HG03378 (cell line): ENCODE measurements around the gene TAS2R14.

Source experiments
- ATAC-seq: cut with Tn5 transposase; IDR thresholded peaks from one replicate; pipeline ENCODE4 v1.9.1; 2021; ENCODE audit warnings: mild to moderate bottlenecking, moderate library complexity; ENCODE audit not compliant: unreplicated experiment

Gene TAS2R14, protein sequence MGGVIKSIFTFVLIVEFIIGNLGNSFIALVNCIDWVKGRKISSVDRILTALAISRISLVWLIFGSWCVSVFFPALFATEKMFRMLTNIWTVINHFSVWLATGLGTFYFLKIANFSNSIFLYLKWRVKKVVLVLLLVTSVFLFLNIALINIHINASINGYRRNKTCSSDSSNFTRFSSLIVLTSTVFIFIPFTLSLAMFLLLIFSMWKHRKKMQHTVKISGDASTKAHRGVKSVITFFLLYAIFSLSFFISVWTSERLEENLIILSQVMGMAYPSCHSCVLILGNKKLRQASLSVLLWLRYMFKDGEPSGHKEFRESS

DNA sequence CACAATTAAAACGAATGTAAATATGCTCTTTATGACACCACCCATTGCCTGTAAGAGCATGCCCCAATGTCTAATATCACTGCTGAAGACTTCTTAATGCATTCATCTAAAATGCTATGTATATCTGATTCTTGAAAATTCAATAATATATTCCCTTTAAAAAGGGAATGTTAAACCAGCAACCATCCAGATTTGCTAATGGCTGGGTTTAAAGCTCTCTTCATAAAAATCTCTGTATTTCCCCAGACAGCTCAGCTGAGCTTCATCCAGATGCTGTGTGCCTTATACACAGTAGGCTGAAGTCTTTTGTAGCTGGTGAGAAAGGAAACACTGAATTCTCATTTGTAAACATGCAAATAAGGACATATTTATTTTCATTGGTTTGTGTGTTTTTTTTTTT, at the start of gene TAS2R14:
Gene TAS2R14, minus strand, starts transcription at position 101 of the 400 bp plus-strand sequence. Its CDS starts 56 bp downstream, at position 45.
- no peak for ATAC-seq

DNA sequence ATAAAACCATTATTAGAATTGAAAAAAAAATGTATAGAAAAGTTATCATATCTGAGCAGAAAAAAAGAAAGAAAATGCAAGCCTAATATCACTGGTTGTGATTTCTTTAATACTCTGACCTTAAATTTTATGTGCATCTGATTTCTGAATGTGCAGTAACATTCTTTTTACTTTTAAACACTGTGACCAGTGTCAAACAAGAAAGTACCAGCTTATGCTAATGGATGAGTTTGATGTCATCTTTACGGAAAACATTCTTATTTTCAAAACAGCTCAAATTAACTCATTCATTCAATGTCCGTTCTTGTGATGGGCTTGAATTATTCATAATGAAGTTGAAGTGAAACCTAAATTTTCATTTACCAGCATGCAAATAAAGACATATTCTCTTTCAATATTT, 47.7 kb upstream of the TAS2R14 start, which contains the start of gene TAS2R50:
Gene TAS2R50, minus strand, starts transcription at position 101 of the 400 bp plus-strand sequence. Its CDS starts 52 bp downstream, at position 49.
- ATAC-seq: no peak

DNA sequence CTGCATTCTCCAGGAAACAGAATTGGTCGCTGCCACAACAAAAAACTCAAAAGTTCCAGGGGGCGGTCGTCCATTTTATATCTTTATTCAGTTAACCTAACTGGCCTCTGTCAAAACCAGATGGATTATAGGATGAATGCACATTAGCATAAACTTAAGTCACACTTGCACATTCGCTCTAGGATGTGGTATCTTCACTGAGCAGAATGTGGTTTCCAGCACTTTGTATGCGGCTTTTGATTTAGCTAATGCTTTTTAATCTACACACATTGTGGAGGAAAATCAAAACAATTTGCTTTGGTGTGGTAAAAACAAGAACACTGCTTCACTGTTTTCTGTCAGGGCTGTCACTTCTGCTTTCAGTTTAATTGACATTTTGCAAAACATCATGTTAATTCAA, 43.2 kb upstream of the TAS2R14 start:
- ATAC-seq: no peak

- no peak for ATAC-seq
These were observed 35.9 kb upstream of the TAS2R14 start for GRCh38 chr12:10974965-10975364.

GRCh38 chr12:10968765-10969456, 29.8 kb upstream of the TAS2R14 start:
- no peak for ATAC-seq

- no peak for ATAC-seq
These were observed 28.3 kb upstream of the TAS2R14 start for GRCh38 chr12:10967409-10967808.

- no peak for ATAC-seq
These were observed 27.3 kb upstream of the TAS2R14 start for GRCh38 chr12:10966314-10966713.

GRCh38 chr12:10965476-10965875, 26.4 kb upstream of the TAS2R14 start:
- ATAC-seq: no peak

GRCh38 chr12:10960211-10960610, 21.1 kb upstream of the TAS2R14 start:
- ATAC-seq: no peak

DNA sequence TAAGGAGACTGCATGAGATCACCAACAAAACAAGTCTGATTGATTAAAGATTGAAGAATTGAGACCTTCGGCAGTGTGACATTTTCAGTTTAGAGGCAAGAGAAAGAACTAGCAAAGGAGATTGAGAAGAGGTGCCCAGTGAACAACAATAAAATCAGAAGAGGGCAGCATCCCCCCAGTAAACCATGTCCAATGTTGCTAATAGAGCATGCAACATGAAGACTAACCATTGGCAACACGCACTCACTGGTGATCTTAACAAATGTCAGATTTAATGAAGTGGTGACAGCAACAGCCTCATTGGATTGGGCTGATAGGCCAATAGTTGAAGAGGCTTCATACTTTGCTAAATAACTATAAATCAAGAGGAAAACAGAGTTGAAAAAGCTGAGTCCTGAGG, 20.7 kb upstream of the TAS2R14 start:
- ATAC-seq: no peak

DNA sequence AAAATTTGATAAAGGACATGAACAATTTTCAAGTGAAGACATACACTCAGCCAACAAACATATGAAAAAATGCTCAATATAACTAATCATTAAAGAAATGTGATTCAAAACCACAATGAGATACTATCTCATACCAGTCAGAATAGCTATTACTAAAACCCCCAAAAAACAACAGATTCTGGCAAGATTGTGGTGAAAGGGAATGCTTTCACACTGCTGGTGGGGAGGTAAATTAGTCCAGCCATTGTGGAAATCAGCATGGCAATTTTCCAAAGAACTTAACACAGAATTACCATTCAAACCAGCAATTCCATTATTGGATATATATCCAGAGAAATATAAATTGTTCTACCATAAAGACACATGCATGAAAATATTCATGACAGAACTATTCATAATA, 18.7 kb upstream of the TAS2R14 start:
- no peak for ATAC-seq

- ATAC-seq: no peak
These were observed 17.0 kb upstream of the TAS2R14 start for GRCh38 chr12:10956085-10956484.

DNA sequence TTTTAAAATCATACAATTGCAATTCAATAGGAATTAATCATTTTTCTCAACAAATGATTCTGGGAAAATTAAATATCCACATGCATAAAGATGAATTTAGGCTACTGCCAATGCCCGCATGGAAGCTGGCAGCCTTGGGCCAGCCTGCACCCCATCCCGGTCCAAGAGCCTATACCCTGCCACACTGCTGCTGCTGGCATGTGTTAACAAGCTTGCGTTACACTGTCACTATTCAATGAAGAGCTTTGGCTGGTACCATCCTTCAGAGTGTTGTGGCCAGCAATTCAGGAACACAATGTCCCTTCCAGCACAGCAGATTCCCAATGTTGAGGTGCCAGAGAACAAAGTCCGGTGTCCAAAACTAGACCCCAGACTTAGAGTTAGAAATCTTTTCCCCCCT, 13.6 kb upstream of the TAS2R14 start:
- no peak for ATAC-seq

DNA sequence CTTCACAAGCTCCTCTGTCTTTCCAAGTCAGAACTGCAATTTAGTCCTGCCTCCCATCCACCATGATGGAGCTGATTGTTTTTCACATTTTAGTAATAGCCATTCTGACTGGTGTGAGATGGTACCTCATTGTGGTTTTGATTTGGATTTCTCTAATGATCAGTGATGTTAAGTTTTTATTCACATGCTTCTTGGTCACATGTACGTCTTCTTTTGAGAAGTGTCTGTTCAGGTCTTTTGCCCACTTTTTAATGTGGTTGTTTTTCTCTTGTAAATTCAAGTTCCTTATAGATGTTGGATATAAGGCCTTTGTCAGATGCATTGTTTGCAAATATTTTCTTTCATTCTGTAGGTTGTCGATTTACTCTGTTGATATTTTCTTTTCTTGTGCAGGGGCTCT, 4.1 kb upstream of the TAS2R14 start:
- no peak for ATAC-seq

DNA sequence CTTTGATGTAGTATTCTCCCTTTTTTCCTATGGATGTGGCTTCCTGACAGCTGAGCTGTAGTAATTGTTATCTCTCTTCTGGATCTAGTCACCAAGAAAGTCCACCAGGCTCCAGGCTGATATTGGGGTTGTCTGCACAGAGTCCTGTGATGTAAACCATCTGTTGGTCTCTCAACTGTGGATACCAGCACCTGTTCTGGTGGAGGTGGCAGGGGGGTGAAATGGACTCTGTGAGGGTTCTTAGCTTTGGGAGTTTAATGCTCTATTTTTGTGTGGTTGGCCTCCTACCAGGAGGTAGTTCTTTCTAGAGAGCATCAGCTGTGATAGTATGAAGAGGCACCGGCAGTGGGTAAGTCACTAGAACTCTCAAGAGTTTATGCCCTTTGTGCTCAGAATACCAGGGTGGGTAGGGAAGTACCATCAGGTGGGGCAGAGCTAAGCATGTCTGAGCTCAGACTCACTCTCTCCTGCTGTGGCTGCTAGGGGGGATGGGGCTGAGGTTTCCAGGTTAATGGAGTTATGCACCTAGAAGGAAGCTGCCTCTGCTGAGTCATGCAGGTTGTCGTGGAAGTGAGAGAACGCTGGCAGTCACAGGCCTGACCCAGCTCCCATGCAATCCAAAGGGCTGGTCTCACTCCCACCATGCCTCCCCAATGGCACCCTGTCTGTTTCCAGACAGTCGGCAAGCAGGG, 3.0 kb upstream of the TAS2R14 start:
- no peak for ATAC-seq

- no peak for ATAC-seq
These were observed 2.3 kb upstream of the TAS2R14 start for GRCh38 chr12:10941369-10941768.

- no peak for ATAC-seq
These were observed 1.3 kb upstream of the TAS2R14 start for GRCh38 chr12:10940389-10940788.

GRCh38 chr12:10936506-10936905, 2.6 kb downstream of the TAS2R14 start:
- no peak for ATAC-seq

DNA sequence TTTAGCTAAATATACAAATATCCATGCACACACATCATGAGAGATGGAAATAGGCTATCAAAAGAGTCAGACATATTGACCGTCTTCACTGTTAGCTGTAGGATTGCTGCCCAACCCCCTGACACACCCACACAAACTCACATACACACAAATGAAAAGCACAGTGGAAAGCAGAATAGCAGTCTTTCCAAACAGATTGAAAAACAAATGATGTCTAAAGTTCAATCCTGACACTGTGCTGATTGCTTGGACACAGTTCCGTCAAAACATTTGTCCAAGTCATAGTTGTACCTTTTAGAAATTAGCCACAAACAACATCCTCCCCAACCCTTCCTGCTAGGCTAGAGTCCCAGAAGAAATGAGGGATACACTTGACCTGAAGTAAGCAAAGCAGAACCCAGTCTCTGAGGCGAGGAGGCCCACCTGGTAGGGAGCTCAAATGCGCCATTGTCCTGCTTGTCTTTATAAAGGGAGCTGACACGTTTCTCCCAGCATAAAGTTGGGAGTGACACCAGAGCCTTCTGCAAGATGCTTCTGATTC, 10.2 kb downstream of the TAS2R14 start, which contains the start of gene PRH2:
Gene PRH2, plus strand, starts transcription at position 491 of the 541 bp plus-strand sequence. Its CDS starts 38 bp downstream, at position 529.
- ATAC-seq: no peak

DNA sequence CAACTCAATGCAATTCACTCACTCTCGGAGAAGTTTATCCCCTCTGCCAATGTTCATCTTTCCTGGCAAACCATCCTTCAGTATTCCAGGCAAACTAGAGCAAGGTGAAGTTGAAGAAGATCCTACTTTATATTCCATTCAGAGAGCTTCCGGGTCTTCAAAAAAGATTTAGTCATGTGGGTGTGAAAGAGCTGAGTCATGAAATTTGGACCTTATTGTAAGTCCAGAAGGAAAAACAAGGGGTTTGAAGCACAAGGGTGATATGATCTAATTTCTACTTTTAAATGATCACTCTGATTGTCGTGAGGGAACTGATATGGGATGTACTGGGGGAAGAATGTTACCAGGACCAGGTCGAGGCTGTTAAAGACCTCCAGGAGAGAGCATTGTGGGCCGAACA, 12.8 kb downstream of the TAS2R14 start:
- no peak for ATAC-seq

DNA sequence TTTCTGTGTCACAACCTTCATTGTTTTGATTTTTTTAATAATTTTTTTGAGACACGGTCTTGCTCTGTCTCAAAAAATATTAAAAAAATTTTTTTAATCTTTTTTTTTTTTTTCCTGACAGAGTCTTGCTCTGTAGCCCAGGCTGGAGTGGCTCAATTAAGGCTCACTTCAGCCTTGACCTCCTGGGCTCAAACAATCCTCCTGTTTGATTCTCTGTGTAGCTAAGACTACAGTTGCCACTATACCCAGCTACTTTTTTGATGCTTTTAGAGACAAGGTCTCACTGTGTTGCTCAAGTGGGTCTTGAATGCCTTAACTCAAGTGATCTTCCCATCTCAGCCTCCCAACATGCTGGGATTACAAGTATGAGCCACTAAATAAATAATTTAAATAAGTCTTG, 19.3 kb downstream of the TAS2R14 start:
- ATAC-seq: no peak
